Measurements from ENCODE around the gene SCARF1. TPM values are rescaled to one million over a fixed set of nuclear protein-coding genes. Genes with fewer than 3 reads are reported as not detected.

SCARF1 gene
- total RNA-seq, 1 donor from 2014 or later: 11.1 TPM

GRCh38 chr17:1629504-1630310 lies 15.8 kb downstream of the SCARF1 start:
- intact Hi-C loops (cut with micrococcal nuclease): loop anchor here (1.0 to 5.0 kb wide), 5 partner anchors 19 to 372 kb away; partner anchors contain the start of genes RILP and TRARG1

- intact Hi-C loops (cut with micrococcal nuclease): loop anchor here (1.0 to 5.0 kb wide), 8 partner anchors 20 to 372 kb away; partner anchors contain the start of genes CRK, INPP5K, PITPNA and PRPF8
Observed at GRCh38 chr17:1628856-1629503, 16.6 kb downstream of the SCARF1 start.

GRCh38 chr17:1627982-1628855 lies 17.3 kb downstream of the SCARF1 start, which contains the start of gene SLC43A2:
TSS of gene SLC43A2 (minus strand) at chr17:1628834. CDS start at chr17:1627874, 960 bp downstream.
- intact Hi-C loops (cut with micrococcal nuclease): loop anchor here (1.0 to 5.0 kb wide), 8 partner anchors 21 to 371 kb away; partner anchors contain the start of genes CRK, INPP5K, PITPNA and PRPF8

- intact Hi-C loops (cut with micrococcal nuclease): loop anchor here (5.0 kb wide), 2 partner anchors 350 to 370 kb away; partner anchors contain the start of gene TRARG1
Observed at GRCh38 chr17:1627182-1627981, 18.1 kb downstream of the SCARF1 start.

GRCh38 chr17:1626333-1626732 lies 19.2 kb downstream of the SCARF1 start:
- intact Hi-C loops (cut with micrococcal nuclease): loop anchor here (5.0 kb wide), 2 partner anchors 349 to 369 kb away; partner anchors contain the start of gene TRARG1

- intact Hi-C loops (cut with micrococcal nuclease): loop anchor here (5.0 kb wide), 2 partner anchors 348 to 368 kb away; partner anchors contain the start of gene TRARG1
Observed at GRCh38 chr17:1625581-1625980, 20.0 kb downstream of the SCARF1 start.

GRCh38 chr17:1625053-1625452 lies 20.5 kb downstream of the SCARF1 start:
- intact Hi-C loops (cut with micrococcal nuclease): loop anchor here (5.0 kb wide), 2 partner anchors 348 to 368 kb away; partner anchors contain the start of gene TRARG1

GRCh38 chr17:1624650-1625049 lies 20.9 kb downstream of the SCARF1 start:
- intact Hi-C loops (cut with micrococcal nuclease): loop anchor here (5.0 kb wide), 2 partner anchors 347 to 367 kb away; partner anchors contain the start of gene TRARG1

GRCh38 chr17:1623057-1623630 lies 22.4 kb downstream of the SCARF1 start:
- intact Hi-C loops (cut with micrococcal nuclease): no loop called here

GRCh38 chr17:1621273-1621954 lies 24.1 kb downstream of the SCARF1 start:
- intact Hi-C loops (cut with micrococcal nuclease): no loop called here

GRCh38 chr17:1620486-1620885 lies 25.0 kb downstream of the SCARF1 start:
- intact Hi-C loops (cut with micrococcal nuclease): no loop called here

- intact Hi-C loops (cut with micrococcal nuclease): no loop called here
Observed at GRCh38 chr17:1617620-1618174, 27.8 kb downstream of the SCARF1 start.

- intact Hi-C loops (cut with micrococcal nuclease): no loop called here
Observed at GRCh38 chr17:1616101-1616500, 29.4 kb downstream of the SCARF1 start.

GRCh38 chr17:1612400-1612799 lies 33.1 kb downstream of the SCARF1 start:
- intact Hi-C loops (cut with micrococcal nuclease): no loop called here

- intact Hi-C loops (cut with micrococcal nuclease): no loop called here
Observed at GRCh38 chr17:1611715-1612114, 33.8 kb downstream of the SCARF1 start.

- intact Hi-C loops (cut with micrococcal nuclease): no loop called here
Observed at GRCh38 chr17:1608676-1609075, 36.9 kb downstream of the SCARF1 start.

GRCh38 chr17:1607971-1608320 lies 37.6 kb downstream of the SCARF1 start:
- intact Hi-C loops (cut with micrococcal nuclease): no loop called here

- intact Hi-C loops (cut with micrococcal nuclease): no loop called here
Observed at GRCh38 chr17:1606352-1606985, 39.1 kb downstream of the SCARF1 start.

Measured in T-helper 1 cell treated with Interleukin-12 subunit alpha and Interleukin-12 subunit beta and Interleukin-4 antibody, amounts not matched to agents 30 ng/mL and 1 ng/mL, for 36 hours (primary cell).